GM18907 (cell line): Measurements from ENCODE around the gene RGS10.

Experiments
- ATAC-seq: cut with Tn5 transposase; IDR thresholded peaks from one replicate; pipeline ENCODE4 v1.9.1; 2021; ENCODE audit warnings: mild to moderate bottlenecking, moderate library complexity; ENCODE audit not compliant: unreplicated experiment

RGS10 gene

DNA sequence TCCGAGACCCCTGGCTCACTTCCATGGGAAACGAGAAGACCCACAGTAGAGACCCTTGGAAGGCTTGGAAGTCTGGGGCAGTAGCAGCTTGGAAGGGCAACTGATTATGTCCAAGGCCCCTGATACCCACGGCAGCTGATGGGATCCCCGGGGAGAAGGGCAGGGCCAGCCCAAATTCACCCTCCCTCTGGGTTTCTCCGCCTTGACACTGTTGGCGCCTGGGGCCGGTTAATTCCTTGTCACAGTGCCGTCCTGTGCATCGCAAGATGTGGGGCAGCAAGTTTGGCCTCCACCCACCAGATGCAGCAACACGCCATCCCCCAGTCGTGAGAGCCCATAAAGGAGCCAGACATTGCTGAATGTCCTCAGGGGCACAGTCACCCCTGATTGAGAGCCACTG is 89.2 kb downstream of the RGS10 start:
- no peak for ATAC-seq

GRCh38 chr10:119452396-119452795 is 90.1 kb downstream of the RGS10 start:
- ATAC-seq = no peak

- no peak for ATAC-seq
These were observed 91.1 kb downstream of the RGS10 start for GRCh38 chr10:119451300-119451896.

- no peak for ATAC-seq
These were observed 91.8 kb downstream of the RGS10 start for GRCh38 chr10:119450606-119451299.
